GM23338 (cell line): ENCODE data around the gene CRADD. TPM values are rescaled to one million over a fixed set of nuclear protein-coding genes. Genes with fewer than 3 reads are reported as not detected.

Source experiments
- ATAC-seq: fragments of 200-7000 bp; cut with Tn5 transposase; 3 replicates; pipeline ENCODE4 v1.9.1; 2020
- DNase-seq: peaks from one replicate; pipeline ENCODE4 v3.0.0-alpha.2; 2015; ENCODE audit warnings: low spot score
- H2AFZ ChIP-seq: fragments of 200-600 bp; sonication (generic); 2 replicates; pipeline ENCODE4 v1.8.0; 2016; ENCODE audit warnings: antibody characterized with exemption, mild to moderate bottlenecking, moderate library complexity
- H3F3A ChIP-seq: fragments of 200-600 bp; sonication (generic); replicated peaks from 2 replicates; pipeline ENCODE4 v1.8.0; 2017; ENCODE audit warnings: antibody characterized with exemption, mixed run types, low read depth
- H3K27ac ChIP-seq: fragments of 200-600 bp; sonication (generic); 2 replicates; pipeline ENCODE4 v1.6.1; 2016; ENCODE audit warnings: low read depth
- H3K27me3 ChIP-seq: fragments of 200-600 bp; sonication (generic); 2 replicates; pipeline ENCODE4 v1.8.0; 2016; ENCODE audit warnings: mild to moderate bottlenecking, mixed run types, moderate library complexity; ENCODE audit not compliant: insufficient read depth
- H3K36me3 ChIP-seq: fragments of 200-600 bp; sonication (generic); 2 replicates; pipeline ENCODE4 v1.8.0; 2016; ENCODE audit warnings: mild to moderate bottlenecking; ENCODE audit not compliant: insufficient read depth
- H3K4me1 ChIP-seq: fragments of 200-600 bp; sonication (generic); 2 replicates; pipeline ENCODE4 v1.8.0; 2016; ENCODE audit warnings: mild to moderate bottlenecking, moderate library complexity; ENCODE audit not compliant: insufficient read depth
- H3K4me2 ChIP-seq: fragments of 200-600 bp; sonication (generic); 2 replicates; pipeline ENCODE4 v1.7.1; 2017; ENCODE audit warnings: mixed run types
- H3K4me3 ChIP-seq: fragments of 200-600 bp; sonication (generic); 2 replicates; pipeline ENCODE4 v1.6.1; 2016; ENCODE audit warnings: mixed run types
- H3K79me2 ChIP-seq: fragments of 200-600 bp; sonication (generic); replicated peaks from 2 replicates; pipeline ENCODE4 v1.8.0; 2017; ENCODE audit warnings: mild to moderate bottlenecking; ENCODE audit not compliant: insufficient read depth
- H3K9me2 ChIP-seq: fragments of 200-600 bp; sonication (generic); 2 replicates; pipeline ENCODE4 v1.8.0; 2017; ENCODE audit not compliant: insufficient read depth
- H4K20me1 ChIP-seq: fragments of 200-600 bp; sonication (generic); replicated peaks from 2 replicates; pipeline ENCODE4 v1.8.0; 2017; ENCODE audit warnings: mild to moderate bottlenecking; ENCODE audit not compliant: insufficient read depth
- H3K27ac Mint-ChIP-seq: 2 replicates; pipeline ENCODE4 v1.8.0; 2020; ENCODE audit warnings: inconsistent platforms, mild to moderate bottlenecking, moderate library complexity, mixed read lengths
- H3K27me3 Mint-ChIP-seq: 3 replicates; pipeline ENCODE4 v1.8.0; 2022; ENCODE audit warnings: low read depth, mild to moderate bottlenecking, moderate library complexity, mixed read lengths, inconsistent platforms; ENCODE audit not compliant: insufficient read depth, poor library complexity
- H3K36me3 Mint-ChIP-seq: 3 replicates; pipeline ENCODE4 v1.8.0; 2021; ENCODE audit warnings: low read depth, mild to moderate bottlenecking, inconsistent platforms, moderate library complexity, mixed read lengths
- H3K4me1 Mint-ChIP-seq: 3 replicates; pipeline ENCODE4 v1.8.0; 2020; ENCODE audit warnings: mild to moderate bottlenecking, inconsistent platforms, mixed read lengths
- H3K4me3 Mint-ChIP-seq: 3 replicates; pipeline ENCODE4 v1.8.0; 2021; ENCODE audit warnings: moderate library complexity, mild to moderate bottlenecking, inconsistent platforms, mixed read lengths
- H3K9me3 Mint-ChIP-seq: 3 replicates; pipeline ENCODE4 v1.8.0; 2020; ENCODE audit warnings: moderate library complexity, mild to moderate bottlenecking, inconsistent platforms, mixed read lengths
- CREB1 ChIP-seq: fragments of 250-450 bp; sonication (Bioruptor Pico); IDR thresholded peaks from 2 replicates; pipeline ENCODE4 v1.5.0; 2020; ENCODE audit warnings: low read depth, mild to moderate bottlenecking, moderate library complexity
- ETS1 ChIP-seq: IDR thresholded peaks from 2 replicates; pipeline ENCODE4 v1.6.1; 2016; ENCODE audit warnings: antibody characterized with exemption
- EZH2phosphoT487 ChIP-seq: fragments of 200-600 bp; sonication (generic); IDR thresholded peaks from one replicate; pipeline ENCODE4 v1.8.1; 2018; ENCODE audit warnings: antibody characterized with exemption; ENCODE audit not compliant: unreplicated experiment
- NANOG ChIP-seq: IDR thresholded peaks from 2 replicates; pipeline ENCODE4 v1.6.1; 2016; ENCODE audit warnings: antibody characterized with exemption, borderline replicate concordance
- STAT1 ChIP-seq: IDR thresholded peaks from one replicate; pipeline ENCODE4 v1.6.1; 2016; ENCODE audit warnings: antibody characterized with exemption; ENCODE audit not compliant: unreplicated experiment
- ZNF462 ChIP-seq: fragments of 250-450 bp; sonication (Bioruptor Pico); IDR thresholded peaks from 2 replicates; pipeline ENCODE4 v1.5.0; 2020; ENCODE audit warnings: mild to moderate bottlenecking, moderate library complexity
- polyA plus RNA-seq: library from polyadenylated mRNA; unstranded; fragments of >200 nt; fragmentation: Nextera tagmentation; extraction: Ambion mirVana; gene quantifications from 2 replicates; pipeline ENCODE4 v1.2.1, GENCODE V29; 2016
- total RNA-seq: library from RNA; depleted of rRNA; stranded (reverse); fragments of >200 nt; shearing (Covaris generic); gene quantifications from 2 replicates; pipeline ENCODE4 v1.2.3, GENCODE V29; 2014
- TF ChIP-seq, protein P1 (sequence below): IDR thresholded peaks from one replicate; pipeline ENCODE4 v1.6.1; 2018; ENCODE audit warnings: antibody characterized with exemption; ENCODE audit not compliant: unreplicated experiment
- TF ChIP-seq, protein P2 (sequence below), 2 experiments: fragments of 200-600 bp in 1 of 2; sonication (generic) in 1 of 2; conservative IDR thresholded peaks; 2 replicates each; pipeline versions ENCODE4 v1.5.1 to v1.6.1; 2016 to 2017; ENCODE audit warnings: antibody characterized with exemption in 2 of 2, low read depth in 2 of 2, mild to moderate bottlenecking in 2 of 2, moderate library complexity in 1 of 2

Gene CRADD
- total and polyA plus RNA-seq, 2 experiments from 2014 or later: 6.3 to 27.9 TPM

- TF ChIP-seq, protein P1, sequence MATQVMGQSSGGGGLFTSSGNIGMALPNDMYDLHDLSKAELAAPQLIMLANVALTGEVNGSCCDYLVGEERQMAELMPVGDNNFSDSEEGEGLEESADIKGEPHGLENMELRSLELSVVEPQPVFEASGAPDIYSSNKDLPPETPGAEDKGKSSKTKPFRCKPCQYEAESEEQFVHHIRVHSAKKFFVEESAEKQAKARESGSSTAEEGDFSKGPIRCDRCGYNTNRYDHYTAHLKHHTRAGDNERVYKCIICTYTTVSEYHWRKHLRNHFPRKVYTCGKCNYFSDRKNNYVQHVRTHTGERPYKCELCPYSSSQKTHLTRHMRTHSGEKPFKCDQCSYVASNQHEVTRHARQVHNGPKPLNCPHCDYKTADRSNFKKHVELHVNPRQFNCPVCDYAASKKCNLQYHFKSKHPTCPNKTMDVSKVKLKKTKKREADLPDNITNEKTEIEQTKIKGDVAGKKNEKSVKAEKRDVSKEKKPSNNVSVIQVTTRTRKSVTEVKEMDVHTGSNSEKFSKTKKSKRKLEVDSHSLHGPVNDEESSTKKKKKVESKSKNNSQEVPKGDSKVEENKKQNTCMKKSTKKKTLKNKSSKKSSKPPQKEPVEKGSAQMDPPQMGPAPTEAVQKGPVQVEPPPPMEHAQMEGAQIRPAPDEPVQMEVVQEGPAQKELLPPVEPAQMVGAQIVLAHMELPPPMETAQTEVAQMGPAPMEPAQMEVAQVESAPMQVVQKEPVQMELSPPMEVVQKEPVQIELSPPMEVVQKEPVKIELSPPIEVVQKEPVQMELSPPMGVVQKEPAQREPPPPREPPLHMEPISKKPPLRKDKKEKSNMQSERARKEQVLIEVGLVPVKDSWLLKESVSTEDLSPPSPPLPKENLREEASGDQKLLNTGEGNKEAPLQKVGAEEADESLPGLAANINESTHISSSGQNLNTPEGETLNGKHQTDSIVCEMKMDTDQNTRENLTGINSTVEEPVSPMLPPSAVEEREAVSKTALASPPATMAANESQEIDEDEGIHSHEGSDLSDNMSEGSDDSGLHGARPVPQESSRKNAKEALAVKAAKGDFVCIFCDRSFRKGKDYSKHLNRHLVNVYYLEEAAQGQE: no peak
- TF ChIP-seq EZH2phosphoT487 (no peak), STAT1 (no peak), CREB1 (CRISPR knock-in tag) (no peak), ETS1 (no peak)
Measured at GRCh38 chr12:93776581-93777018, 99.4 kb downstream of the CRADD start (continued).

DNA sequence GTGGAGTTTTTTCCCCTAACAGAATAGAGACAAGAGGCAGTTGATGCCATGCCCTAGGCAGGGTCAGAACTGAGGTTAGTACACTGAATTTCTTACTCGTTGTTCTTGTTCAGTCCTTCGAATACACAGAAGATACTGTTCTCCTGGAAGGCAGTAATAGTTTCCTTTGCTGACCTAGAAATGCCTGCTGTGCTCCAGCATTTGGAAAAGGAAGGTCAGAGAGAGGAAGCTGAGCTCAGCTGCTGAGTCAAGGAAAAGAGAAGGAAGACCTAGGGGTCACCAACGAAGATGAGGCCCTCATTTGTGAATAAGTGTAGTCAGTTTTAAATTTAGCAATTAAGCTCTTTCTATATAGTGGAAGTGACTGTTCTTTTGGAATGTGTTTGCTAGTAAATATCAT, 100.1 kb downstream of the CRADD start:
- H2AFZ ChIP-seq: no peak overlapping the region
- H3K9me2 ChIP-seq: no peaks in the 10 kb centered on the region
- H3K27ac Mint-ChIP-seq: no peak overlapping the region
- H3K4me1 Mint-ChIP-seq: peaks cover 9% of the 10 kb centered on the region; the same call in 2 of the 3 replicates
- ATAC-seq: no peak
- H3F3A ChIP-seq: no peaks in the 10 kb centered on the region
- H3K36me3 Mint-ChIP-seq: no peaks in the 10 kb centered on the region
- H3K9me3 Mint-ChIP-seq: no peaks in the 10 kb centered on the region
- DNase-seq: no peak
- no peaks in the 10 kb centered on the region for H4K20me1 ChIP-seq
- H3K4me1 ChIP-seq: no peaks in the 10 kb centered on the region
- H3K27me3 Mint-ChIP-seq: peaks cover 2% of the 10 kb centered on the region
- no peaks in the 10 kb centered on the region for H3K27me3 ChIP-seq
- no peak overlapping the region for H3K4me3 Mint-ChIP-seq
- no peak overlapping the region for H3K27ac ChIP-seq
- no peak overlapping the region for H3K4me3 ChIP-seq
- H3K36me3 ChIP-seq: no peaks in the 10 kb centered on the region
- H3K79me2 ChIP-seq: no peaks in the 10 kb centered on the region
- H3K4me2 ChIP-seq: no peak overlapping the region
- TF ChIP-seq NANOG (no peak), ETS1 (no peak), EZH2phosphoT487 (no peak), ZNF462 (CRISPR knock-in tag) (no peak), STAT1 (no peak)
- TF ChIP-seq, protein P2, sequence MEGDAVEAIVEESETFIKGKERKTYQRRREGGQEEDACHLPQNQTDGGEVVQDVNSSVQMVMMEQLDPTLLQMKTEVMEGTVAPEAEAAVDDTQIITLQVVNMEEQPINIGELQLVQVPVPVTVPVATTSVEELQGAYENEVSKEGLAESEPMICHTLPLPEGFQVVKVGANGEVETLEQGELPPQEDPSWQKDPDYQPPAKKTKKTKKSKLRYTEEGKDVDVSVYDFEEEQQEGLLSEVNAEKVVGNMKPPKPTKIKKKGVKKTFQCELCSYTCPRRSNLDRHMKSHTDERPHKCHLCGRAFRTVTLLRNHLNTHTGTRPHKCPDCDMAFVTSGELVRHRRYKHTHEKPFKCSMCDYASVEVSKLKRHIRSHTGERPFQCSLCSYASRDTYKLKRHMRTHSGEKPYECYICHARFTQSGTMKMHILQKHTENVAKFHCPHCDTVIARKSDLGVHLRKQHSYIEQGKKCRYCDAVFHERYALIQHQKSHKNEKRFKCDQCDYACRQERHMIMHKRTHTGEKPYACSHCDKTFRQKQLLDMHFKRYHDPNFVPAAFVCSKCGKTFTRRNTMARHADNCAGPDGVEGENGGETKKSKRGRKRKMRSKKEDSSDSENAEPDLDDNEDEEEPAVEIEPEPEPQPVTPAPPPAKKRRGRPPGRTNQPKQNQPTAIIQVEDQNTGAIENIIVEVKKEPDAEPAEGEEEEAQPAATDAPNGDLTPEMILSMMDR (conservative IDR thresholded peaks at IDR 0.05; ENCODE audit: low read depth in 2 of 2): no peak
